NCI-H345 treated with DMSO at 0.1 percent for 48 hours (cell line): ENCODE results near the gene ARRDC4.

ENCODE experiments used
- DNase-seq: peaks from one replicate; lab custom pipeline; 2025; ENCODE audit not compliant: unreplicated experiment; lab: John Stamatoyannopoulos, UW

The ARRDC4 gene

DNA sequence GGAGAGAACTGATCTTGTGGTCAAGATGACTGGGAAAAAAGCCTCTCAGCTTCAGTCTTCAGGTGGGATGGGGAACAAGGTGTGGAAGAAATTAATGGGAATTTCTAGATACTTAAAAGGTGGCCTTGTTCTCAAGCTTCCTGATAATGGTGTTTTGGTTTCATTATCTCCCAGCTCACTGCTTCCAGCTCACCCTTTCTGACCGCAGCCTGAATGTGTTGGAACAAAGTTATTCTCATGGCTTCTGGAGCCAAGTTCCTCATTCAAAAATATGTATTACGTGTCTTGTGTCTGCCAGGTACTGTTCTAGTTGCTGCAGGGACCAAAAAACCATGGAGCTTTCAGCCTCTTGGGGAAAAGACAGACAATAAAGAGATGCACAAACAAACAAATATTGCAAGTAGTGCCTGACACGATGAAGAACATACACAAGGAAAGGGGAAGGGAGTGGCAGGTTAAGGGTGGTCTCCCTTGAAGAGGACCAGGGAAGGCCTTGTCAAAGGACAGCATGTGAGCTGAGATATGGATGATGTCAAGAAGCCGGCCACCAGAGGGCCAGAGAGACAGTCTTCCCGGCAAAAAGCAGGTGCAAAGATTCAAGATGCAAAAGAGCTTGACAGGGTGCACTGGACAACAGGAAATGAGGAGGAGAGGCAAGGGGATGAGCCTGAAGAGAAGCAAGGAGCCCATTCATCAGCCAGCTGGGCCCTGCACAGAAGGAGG, 35.5 kb downstream of the ARRDC4 start:
- DNase-seq: no peak

DNA sequence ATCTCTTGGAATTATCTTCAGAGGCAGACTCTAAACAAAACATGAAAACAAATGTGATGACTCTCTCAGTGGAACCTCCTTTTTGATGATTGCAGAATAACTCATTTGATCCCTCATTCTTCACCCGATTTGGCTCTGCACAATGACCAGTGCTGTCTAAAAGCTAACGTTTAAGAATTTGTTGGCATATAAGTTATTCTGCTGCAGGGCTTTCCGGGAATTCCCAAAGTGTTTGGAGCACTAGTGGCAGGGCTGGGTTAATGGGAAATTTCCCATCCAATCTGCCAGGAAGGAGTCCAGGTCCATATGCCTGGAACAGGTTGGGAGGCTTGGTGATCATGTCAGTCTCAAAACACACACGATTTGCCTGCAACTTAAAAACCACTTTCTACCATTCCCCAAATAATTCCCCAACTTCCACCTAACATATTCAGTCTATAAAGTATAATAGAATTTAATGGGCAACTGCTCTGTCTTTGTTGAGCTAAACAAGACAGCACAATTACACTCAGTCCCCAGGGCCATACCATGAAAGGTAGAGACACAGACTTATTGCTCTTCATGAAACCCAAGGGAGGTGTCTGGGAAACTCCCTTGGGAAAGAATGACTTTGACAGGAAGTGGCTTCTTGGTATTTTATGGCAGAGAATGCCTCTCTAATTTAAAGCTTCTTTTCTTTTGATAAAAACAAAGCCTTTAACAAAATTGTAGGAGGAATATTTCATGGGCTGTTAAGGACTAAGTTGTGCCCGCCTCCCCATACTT, 38.0 kb downstream of the ARRDC4 start:
- DNase-seq: no peak

- DNase-seq: no peak
These were observed 40.0 kb downstream of the ARRDC4 start for GRCh38 chr15:98000249-98001203.

DNA sequence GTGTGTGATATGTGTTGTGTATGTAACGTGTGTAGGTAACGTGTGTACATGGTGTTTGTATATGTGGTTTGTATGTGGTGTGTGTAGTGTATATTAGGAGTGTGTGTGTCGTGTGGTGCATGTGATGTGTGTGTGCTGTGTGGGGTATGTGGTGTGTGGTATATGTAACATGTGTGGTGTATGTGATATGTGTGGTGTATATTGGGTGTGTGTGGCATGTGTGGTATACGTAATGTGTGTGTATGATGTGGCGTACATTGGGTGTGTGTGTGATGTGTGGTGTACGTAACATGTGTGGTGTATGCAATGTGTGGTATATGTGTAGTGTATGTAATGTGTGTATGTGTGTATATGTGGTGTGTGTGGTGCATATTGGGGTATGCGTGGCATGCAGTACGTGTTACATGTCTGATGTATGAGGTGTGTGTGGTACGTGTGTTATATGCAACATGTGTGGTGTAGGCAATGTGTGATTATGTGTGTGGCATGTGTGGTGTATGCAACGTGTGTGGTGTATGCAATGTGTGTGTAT, 41.2 kb downstream of the ARRDC4 start:
- DNase-seq: no peak

- no peak for DNase-seq
These were observed 41.9 kb downstream of the ARRDC4 start for GRCh38 chr15:98002419-98002818.

DNA sequence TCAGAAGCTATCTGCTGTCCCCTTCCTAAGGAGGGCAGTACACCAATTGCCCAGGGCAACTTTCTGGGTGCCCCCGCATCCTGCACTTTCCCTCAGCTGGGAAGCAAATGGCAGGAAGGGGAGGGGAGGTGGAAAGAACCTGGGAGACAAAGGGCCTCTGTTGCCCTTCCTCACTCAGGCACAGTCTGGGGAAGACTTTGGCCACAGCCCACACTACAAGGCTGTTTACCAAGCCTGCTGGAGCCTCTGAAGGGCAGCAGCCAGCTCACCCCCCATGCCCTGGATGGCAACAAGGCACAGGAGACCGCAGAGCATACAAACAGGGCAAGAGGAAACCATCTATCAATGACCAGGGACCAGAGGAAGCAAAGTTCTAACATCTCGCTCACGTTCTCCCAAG, 42.4 kb downstream of the ARRDC4 start:
- DNase-seq: no peak

DNA sequence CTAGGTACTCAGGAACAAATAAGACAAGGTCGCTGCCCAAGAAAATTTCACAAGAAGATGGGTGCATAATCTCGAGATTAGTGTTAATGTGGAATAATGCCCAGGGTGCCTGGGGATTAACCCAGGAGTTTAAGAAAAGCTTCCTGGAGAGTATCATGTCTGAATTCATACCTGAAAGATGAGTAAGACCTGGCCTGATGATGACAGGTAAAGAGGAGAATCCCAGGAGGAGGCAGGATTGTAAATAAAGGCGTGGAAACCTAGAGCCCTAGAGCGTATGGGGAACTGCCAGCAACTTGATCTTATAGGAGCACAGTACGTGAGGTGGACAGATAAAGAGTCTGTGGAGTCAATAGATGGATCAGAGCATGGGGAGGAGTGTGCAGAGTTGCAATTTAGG, 43.0 kb downstream of the ARRDC4 start:
- no peak for DNase-seq

DNA sequence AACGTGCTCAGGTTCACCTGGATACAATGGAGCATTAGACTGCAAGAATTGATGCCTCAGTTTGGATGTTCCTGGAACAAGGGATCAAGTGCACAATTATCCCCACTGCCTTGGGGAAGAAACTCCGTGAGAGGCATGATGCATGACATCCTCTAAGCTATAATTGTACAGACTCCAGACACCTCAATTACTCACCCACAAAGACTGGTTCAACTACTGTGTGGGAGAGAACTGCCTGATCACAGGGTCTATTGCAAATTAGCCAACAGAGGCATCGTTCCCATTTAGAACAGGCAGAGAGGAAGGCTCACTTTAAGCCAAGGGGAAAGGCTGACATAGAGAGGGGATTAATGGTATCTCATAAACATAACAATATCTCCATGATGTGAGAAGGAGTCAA, 43.5 kb downstream of the ARRDC4 start:
- no peak for DNase-seq

DNA sequence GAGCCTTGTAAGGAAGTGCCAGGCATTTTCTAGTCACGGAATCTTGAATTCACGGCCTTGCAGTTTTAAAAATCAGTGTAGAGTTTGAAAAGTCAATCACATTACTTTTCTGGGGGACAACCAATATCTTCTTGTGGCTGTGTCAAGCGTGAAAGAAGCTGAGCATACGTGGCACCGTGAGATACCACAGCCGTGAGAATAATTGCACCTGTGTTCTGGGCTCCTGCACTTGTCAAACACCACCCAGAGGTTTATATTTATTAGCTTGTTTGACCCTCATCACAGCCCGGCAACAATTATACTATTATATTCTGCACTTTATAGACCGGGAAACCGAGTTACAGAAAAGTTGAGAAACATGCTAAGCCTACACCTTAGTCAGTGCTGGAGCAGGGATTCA, 45.2 kb downstream of the ARRDC4 start:
- no peak for DNase-seq

- no peak for DNase-seq
These were observed 48.7 kb downstream of the ARRDC4 start for GRCh38 chr15:98009169-98009568.

- no peak for DNase-seq
These were observed 49.5 kb downstream of the ARRDC4 start for GRCh38 chr15:98009971-98010370.

DNA sequence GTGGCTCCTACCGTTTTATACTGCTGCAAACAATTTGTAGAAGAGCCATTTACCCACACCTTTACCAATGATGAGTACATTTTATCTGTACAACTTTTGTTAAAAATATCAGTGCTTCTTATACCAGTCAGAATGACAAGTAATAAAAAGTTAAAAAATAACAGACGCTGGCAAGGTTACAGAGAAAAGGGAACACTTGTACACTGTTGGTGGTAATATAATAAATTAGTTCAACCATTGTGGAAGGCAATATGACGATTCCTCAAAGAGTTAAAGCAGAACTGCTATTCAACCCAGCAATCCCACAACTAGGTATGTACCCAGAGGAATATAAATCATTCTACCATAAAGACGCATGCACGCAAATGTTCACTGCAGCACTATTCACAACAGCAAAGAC, 51.9 kb downstream of the ARRDC4 start:
- DNase-seq: no peak

GRCh38 chr15:98013631-98014030, 53.1 kb downstream of the ARRDC4 start:
- DNase-seq: no peak

GRCh38 chr15:98017150-98017964, 56.9 kb downstream of the ARRDC4 start:
- no peak for DNase-seq

DNA sequence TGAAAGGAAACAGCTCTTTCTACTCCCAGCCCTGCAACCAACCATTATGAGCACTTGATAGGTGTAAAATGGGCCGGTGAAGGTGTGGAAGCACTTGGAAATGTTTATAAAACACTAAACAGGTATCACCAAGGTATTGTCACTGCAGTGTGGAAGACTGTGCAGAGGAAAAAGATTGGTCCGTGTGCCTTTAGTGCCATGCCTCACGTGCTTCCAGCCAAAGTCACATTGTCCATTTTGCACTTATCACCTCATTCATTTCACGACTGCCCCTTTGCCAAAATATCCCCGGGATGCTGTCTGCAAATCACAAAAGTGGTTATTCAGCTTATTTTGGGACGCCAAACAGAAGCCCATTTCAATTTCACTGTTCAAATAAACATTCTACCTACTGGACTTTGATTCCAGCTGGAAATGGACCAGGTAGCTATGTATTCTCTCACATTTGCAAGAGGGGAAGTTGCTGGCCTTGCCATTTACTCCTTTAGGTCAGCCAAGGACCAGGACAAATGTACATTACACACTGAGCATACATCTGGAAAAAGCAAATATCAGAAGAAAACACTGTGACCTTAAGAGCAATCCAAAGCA, 58.4 kb downstream of the ARRDC4 start:
- no peak for DNase-seq
